WERI-Rb-1 (cell line): Measurements from ENCODE around the gene CSTPP1.
"Not testable (repeated sequence)": the region's sequence is repeated elsewhere in the genome, so short reads cannot be mapped to it uniquely, and the experiment has no call there.

ENCODE experiments used
- DNase-seq: peaks from one replicate; pipeline ENCODE4 v3.0.0-alpha.2; 2020
- H3K27ac ChIP-seq: fragments of 250-450 bp; sonication (Bioruptor Pico); 2 replicates; pipeline ENCODE4 v1.5.1; 2020; ENCODE audit warnings: mild to moderate bottlenecking, moderate library complexity
- H3K27me3 ChIP-seq: fragments of 250-450 bp; sonication (Bioruptor Pico); 2 replicates; pipeline ENCODE4 v1.5.1; 2021; ENCODE audit warnings: mild to moderate bottlenecking, low read depth, moderate library complexity; ENCODE audit not compliant: insufficient read depth, severe bottlenecking
- H3K36me3 ChIP-seq: fragments of 250-450 bp; sonication (Bioruptor Pico); 2 replicates; pipeline ENCODE4 v1.5.1; 2020; ENCODE audit warnings: mild to moderate bottlenecking, moderate library complexity
- H3K4me3 ChIP-seq: 2 replicates; pipeline ENCODE4 v1.5.1; 2011; ENCODE audit warnings: low read depth, mild to moderate bottlenecking, control low read depth, low read length
- H3K9me3 ChIP-seq: fragments of 250-450 bp; sonication (Bioruptor Pico); 2 replicates; pipeline ENCODE4 v1.5.1; 2021; ENCODE audit warnings: mild to moderate bottlenecking, moderate library complexity; ENCODE audit not compliant: severe bottlenecking
- CTCF ChIP-seq: IDR thresholded peaks from 2 replicates; pipeline ENCODE4 v1.5.1; 2011; ENCODE audit warnings: low read depth, mild to moderate bottlenecking, control low read depth, inconsistent platforms, low read length

Gene CSTPP1

DNA sequence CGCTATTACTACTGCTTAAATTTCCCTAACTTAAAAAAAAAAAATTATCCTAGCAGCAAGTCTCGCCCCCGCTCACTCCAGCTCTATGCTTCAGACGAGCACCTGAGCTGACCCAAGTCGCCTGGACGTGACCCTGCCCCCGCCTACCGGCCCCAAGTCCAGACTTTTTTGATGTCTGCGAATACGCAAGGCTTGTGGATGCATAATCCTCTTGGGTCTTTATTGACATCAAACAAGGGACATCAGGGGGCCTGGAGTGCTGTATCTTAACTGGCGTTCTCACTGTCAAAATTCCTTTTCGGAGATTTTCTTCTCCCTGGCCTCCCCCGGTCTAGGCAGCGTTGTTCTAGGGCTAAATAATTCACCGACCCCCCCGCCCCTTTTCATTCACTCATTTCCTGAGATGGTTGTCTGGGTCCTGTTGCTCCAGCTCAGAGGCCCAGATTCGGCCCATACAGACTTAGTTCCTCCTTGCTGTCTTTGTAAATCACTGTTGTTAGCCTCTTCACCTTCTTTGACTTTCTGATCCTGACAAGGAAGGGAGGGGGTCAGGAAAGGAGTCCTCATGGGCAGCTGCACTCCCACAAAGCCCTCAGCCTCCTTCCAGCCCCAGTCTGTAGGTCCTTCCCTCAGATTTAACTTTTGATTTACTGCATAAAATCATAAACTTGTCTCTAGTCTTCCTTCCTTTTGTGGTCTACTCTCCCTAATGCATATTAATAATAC, 17.6 kb upstream of the CSTPP1 start:
- H3K4me3 ChIP-seq, result peak overlapping the region; percentile 64
- H3K27ac ChIP-seq, result peak overlapping the region; percentile 84

GRCh38 chr11:46920755-46921154, 15.8 kb upstream of the CSTPP1 start:
- no peak for TF ChIP-seq CTCF
- H3K4me3 ChIP-seq, result no peak overlapping the region
- no peaks in the 10 kb centered on the region for H3K9me3 ChIP-seq
- no peaks in the 10 kb centered on the region for H3K27me3 ChIP-seq
- no peak overlapping the region for H3K27ac ChIP-seq
- no peaks in the 10 kb centered on the region for H3K36me3 ChIP-seq
- no peak for DNase-seq

More for the DNA sequence above, 17.6 kb upstream of the CSTPP1 start:
- Histone ChIP-seq H3K27me3 (no peaks in the 10 kb centered on the region), H3K9me3 (no peaks in the 10 kb centered on the region), H3K36me3 (no peaks in the 10 kb centered on the region)
- TF ChIP-seq CTCF, result no peak
- DNase-seq, result peak; percentile 79

- H3K27ac ChIP-seq, DNase-seq, H3K36me3 ChIP-seq, H3K9me3 ChIP-seq, H3K27me3 ChIP-seq, H3K4me3 ChIP-seq: not testable (repeated sequence)
These were observed 8.6 kb upstream of the CSTPP1 start for GRCh38 chr11:46927928-46928327.

DNA sequence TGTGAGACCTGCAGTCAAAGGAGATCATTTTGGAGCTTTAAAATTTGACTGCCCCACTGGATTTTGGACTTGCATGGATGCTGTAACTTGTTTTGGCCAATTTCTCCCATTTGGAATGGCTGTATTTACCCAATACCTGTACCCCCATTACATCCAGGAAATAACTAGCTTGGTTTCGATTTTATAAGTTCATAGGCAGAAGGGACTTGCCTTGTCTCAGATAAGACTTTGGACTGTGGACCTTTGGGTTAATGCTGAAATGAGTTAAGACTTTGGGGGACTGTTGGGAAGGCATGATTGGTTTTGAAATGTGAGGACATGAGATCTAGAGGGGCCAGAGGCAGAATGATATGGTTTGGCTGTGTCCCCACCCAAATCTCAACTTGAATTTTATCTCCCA, 7.9 kb upstream of the CSTPP1 start:
- not testable (repeated sequence) for H3K4me3 ChIP-seq

GRCh38 chr11:46930089-46930488, 6.5 kb upstream of the CSTPP1 start:
- no peak overlapping the region for H3K27ac ChIP-seq
- TF ChIP-seq CTCF, result no peak
- no peaks in the 10 kb centered on the region for H3K27me3 ChIP-seq
- no peak for DNase-seq
- no peak overlapping the region for H3K4me3 ChIP-seq
- no peaks in the 10 kb centered on the region for H3K36me3 ChIP-seq
- H3K9me3 ChIP-seq, result peaks cover 5% of the 10 kb centered on the region

More for the DNA sequence above, 7.9 kb upstream of the CSTPP1 start:
- not testable (repeated sequence) for H3K36me3 ChIP-seq, H3K27me3 ChIP-seq, H3K27ac ChIP-seq, DNase-seq, H3K9me3 ChIP-seq

GRCh38 chr11:46942172-46942571, 5.6 kb downstream of the CSTPP1 start:
- H3K4me3 ChIP-seq, result no peak overlapping the region
- H3K27me3 ChIP-seq, result no peaks in the 10 kb centered on the region
- H3K36me3 ChIP-seq, result no peaks in the 10 kb centered on the region; the same call in none of the 2 replicates
- no peak for DNase-seq
- H3K9me3 ChIP-seq, result no peaks in the 10 kb centered on the region
- no peak overlapping the region for H3K27ac ChIP-seq
- TF ChIP-seq CTCF, result no peak
